Activated naive CD4-positive, alpha-beta T cell treated with anti-CD3 and anti-CD28 coated beads, Interleukin-2, amount 50 U/mL, for 24 hours (primary cell): Measurements from ENCODE around the gene GARS1.

ENCODE experiments used
- H3K27ac Mint-ChIP-seq: one replicate; pipeline ENCODE4 v1.8.0; 2021; ENCODE audit warnings: mild to moderate bottlenecking, mixed read lengths
- H3K27me3 Mint-ChIP-seq: one replicate; pipeline ENCODE4 v1.8.0; 2021; ENCODE audit warnings: mixed read lengths
- H3K36me3 Mint-ChIP-seq: one replicate; pipeline ENCODE4 v1.8.0; 2021; ENCODE audit warnings: mixed read lengths
- H3K4me1 Mint-ChIP-seq: one replicate; pipeline ENCODE4 v1.8.0; 2021; ENCODE audit warnings: mixed read lengths
- H3K4me3 Mint-ChIP-seq: one replicate; pipeline ENCODE4 v1.8.0; 2021; ENCODE audit warnings: mild to moderate bottlenecking, mixed read lengths
- H3K9me3 Mint-ChIP-seq: one replicate; pipeline ENCODE4 v1.8.0; 2021; ENCODE audit warnings: mixed read lengths

The GARS1 gene

GRCh38 chr7:30654296-30655090, 59.8 kb downstream of the GARS1 start:
- Mint-ChIP-seq H3K27ac (no peak overlapping the region), H3K27me3 (no peaks in the 10 kb centered on the region), H3K9me3 (no peaks in the 10 kb centered on the region), H3K36me3 (peaks cover 5% of the 10 kb centered on the region), H3K4me3 (no peak overlapping the region), H3K4me1 (no peaks in the 10 kb centered on the region)

DNA sequence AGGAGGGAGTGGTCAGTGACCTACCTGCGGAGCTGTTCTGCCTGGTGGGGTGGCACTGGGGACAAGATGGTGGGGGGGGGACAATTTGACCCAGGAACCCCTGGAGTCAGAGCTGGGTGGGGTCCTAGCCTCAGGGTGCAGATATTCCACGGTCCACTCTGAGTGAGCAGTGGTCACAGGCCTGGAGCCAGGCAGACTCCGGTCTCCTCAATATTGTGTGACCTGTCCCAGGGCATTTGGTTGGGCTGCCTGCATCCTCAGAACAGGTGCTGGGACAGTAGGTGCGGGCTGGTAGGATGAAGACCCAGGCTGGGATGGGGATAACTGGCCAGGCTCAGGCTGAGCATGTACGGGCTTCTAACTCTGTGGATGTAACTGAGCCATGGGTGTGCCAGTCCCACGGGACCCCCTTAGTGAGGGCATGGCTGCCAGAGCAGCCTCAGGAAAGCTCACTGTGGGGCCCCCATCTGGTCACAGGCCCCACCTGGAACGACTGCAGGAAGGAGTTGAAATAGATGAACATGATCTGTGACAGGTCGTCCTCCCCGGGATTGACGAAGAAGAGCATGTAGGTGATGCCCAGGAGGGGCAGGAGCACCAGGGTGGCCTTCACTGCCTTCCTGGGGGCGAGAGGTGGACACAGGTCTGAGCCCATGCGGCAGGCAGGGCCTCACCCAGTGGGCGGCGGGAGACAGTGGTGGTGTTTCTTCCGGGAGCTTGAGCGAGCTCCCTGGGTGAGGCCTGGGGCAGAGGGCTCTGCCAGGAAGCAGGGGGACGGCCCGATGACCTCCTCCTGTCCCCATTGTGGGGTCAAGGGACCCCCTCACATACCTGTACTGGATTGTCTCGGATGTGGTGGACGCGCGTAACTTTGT, 60.7 kb downstream of the GARS1 start:
- Mint-ChIP-seq H3K4me3 (no peak overlapping the region), H3K36me3 (peaks cover 5% of the 10 kb centered on the region)

GRCh38 chr7:30656006-30656957, 61.6 kb downstream of the GARS1 start:
- Mint-ChIP-seq H3K36me3 (peaks cover 5% of the 10 kb centered on the region), H3K27me3 (no peaks in the 10 kb centered on the region), H3K4me3 (no peak overlapping the region), H3K27ac (no peak overlapping the region), H3K4me1 (no peaks in the 10 kb centered on the region), H3K9me3 (no peaks in the 10 kb centered on the region)

More for the DNA sequence above, 60.7 kb downstream of the GARS1 start:
- H3K4me1 Mint-ChIP-seq, result no peaks in the 10 kb centered on the region
- no peak overlapping the region for H3K27ac Mint-ChIP-seq
- H3K9me3 Mint-ChIP-seq, result no peaks in the 10 kb centered on the region
- no peaks in the 10 kb centered on the region for H3K27me3 Mint-ChIP-seq

DNA sequence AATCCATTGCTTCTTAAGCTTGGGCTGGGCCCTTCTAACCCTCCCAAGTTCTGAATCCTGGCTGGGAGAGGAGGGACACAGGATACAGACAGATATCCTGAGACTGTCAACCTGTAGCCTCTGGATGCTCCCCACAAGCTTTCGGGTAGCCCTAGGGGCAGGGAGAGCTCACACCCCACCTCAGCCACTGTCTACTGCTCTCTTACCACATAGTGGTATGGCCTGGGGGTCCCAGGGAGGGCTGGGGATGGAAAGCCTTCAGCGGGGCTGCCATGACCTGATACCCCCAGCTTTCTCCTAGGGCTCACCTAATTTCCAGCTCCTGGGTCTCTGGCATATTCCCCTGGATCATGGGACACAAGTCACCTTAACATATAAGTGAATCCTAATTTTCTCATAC, 62.5 kb downstream of the GARS1 start:
- peaks cover 5% of the 10 kb centered on the region for H3K36me3 Mint-ChIP-seq
- no peaks in the 10 kb centered on the region for H3K9me3 Mint-ChIP-seq
- H3K4me1 Mint-ChIP-seq, result no peaks in the 10 kb centered on the region
- H3K27me3 Mint-ChIP-seq, result no peaks in the 10 kb centered on the region
- no peak overlapping the region for H3K4me3 Mint-ChIP-seq
- no peak overlapping the region for H3K27ac Mint-ChIP-seq

- no peak overlapping the region for H3K27ac Mint-ChIP-seq
- H3K4me1 Mint-ChIP-seq, result no peaks in the 10 kb centered on the region
- no peaks in the 10 kb centered on the region for H3K9me3 Mint-ChIP-seq
- no peak overlapping the region for H3K4me3 Mint-ChIP-seq
- peaks cover 5% of the 10 kb centered on the region for H3K36me3 Mint-ChIP-seq
- no peaks in the 10 kb centered on the region for H3K27me3 Mint-ChIP-seq
These were observed 63.9 kb downstream of the GARS1 start for GRCh38 chr7:30658479-30659074.

- Mint-ChIP-seq H3K36me3 (peaks cover 2% of the 10 kb centered on the region), H3K27ac (no peak overlapping the region), H3K4me3 (no peak overlapping the region), H3K4me1 (no peaks in the 10 kb centered on the region), H3K9me3 (no peaks in the 10 kb centered on the region), H3K27me3 (no peaks in the 10 kb centered on the region)
These were observed 64.6 kb downstream of the GARS1 start for GRCh38 chr7:30659312-30659711.

- Mint-ChIP-seq H3K36me3 (no peaks in the 10 kb centered on the region), H3K27me3 (no peaks in the 10 kb centered on the region), H3K27ac (no peak overlapping the region), H3K4me1 (no peaks in the 10 kb centered on the region), H3K9me3 (no peaks in the 10 kb centered on the region), H3K4me3 (no peak overlapping the region)
These were observed 65.9 kb downstream of the GARS1 start for GRCh38 chr7:30660331-30661255.

GRCh38 chr7:30661926-30662325, 67.2 kb downstream of the GARS1 start:
- Mint-ChIP-seq H3K27ac (no peak overlapping the region), H3K4me3 (no peak overlapping the region), H3K4me1 (no peaks in the 10 kb centered on the region), H3K9me3 (no peaks in the 10 kb centered on the region), H3K27me3 (no peaks in the 10 kb centered on the region), H3K36me3 (no peaks in the 10 kb centered on the region)

DNA sequence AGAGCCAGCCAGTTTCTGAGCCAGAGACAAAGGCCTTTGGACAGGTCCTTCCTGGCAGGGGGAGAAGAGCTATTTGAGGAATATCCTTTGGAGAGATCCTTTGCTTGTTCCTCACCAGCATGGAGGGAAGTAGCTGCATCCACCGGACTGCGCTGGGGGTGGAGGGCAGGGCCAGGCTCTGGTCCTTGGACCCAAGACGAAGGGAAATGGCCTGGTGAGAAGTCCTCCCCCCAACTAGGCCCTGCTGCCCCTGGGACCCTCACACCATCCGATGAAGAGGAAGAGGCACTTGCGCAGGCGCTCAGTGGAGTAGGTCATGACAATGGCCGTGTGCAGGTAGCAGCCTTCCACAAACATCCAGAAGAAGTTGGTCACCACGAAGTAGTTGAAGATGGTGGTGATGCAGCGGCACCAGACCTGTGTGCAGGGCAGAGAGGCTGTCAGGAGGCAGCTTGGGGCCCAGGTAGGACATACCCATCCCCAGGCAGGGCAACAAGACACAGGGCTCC, 67.8 kb downstream of the GARS1 start:
- no peaks in the 10 kb centered on the region for H3K4me1 Mint-ChIP-seq
- H3K27me3 Mint-ChIP-seq, result no peaks in the 10 kb centered on the region
- H3K4me3 Mint-ChIP-seq, result no peak overlapping the region
- H3K9me3 Mint-ChIP-seq, result no peaks in the 10 kb centered on the region
- H3K36me3 Mint-ChIP-seq, result no peaks in the 10 kb centered on the region
- no peak overlapping the region for H3K27ac Mint-ChIP-seq

DNA sequence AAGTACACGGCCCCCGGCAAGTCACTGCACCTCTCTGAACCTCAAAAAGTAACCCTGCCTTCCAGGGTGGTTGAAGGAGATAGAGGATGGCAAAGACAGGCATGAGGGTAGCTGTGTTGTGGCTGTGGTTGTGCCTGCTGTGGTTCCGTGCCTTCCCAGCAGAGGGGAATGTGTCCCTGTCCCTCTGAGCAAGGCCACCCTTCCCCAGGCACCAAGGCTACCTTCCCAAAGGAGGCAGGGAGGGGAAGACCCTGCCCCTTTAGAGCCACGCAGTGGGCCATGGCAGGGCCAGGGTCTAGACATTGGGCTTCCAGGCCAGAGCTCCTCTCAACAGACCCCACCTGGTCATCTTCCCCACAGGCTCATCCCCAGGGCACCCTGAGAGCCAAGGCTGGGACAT, 68.7 kb downstream of the GARS1 start:
- no peaks in the 10 kb centered on the region for H3K4me1 Mint-ChIP-seq
- H3K4me3 Mint-ChIP-seq, result no peak overlapping the region
- H3K27me3 Mint-ChIP-seq, result no peaks in the 10 kb centered on the region
- no peaks in the 10 kb centered on the region for H3K36me3 Mint-ChIP-seq
- H3K27ac Mint-ChIP-seq, result no peak overlapping the region
- no peaks in the 10 kb centered on the region for H3K9me3 Mint-ChIP-seq

DNA sequence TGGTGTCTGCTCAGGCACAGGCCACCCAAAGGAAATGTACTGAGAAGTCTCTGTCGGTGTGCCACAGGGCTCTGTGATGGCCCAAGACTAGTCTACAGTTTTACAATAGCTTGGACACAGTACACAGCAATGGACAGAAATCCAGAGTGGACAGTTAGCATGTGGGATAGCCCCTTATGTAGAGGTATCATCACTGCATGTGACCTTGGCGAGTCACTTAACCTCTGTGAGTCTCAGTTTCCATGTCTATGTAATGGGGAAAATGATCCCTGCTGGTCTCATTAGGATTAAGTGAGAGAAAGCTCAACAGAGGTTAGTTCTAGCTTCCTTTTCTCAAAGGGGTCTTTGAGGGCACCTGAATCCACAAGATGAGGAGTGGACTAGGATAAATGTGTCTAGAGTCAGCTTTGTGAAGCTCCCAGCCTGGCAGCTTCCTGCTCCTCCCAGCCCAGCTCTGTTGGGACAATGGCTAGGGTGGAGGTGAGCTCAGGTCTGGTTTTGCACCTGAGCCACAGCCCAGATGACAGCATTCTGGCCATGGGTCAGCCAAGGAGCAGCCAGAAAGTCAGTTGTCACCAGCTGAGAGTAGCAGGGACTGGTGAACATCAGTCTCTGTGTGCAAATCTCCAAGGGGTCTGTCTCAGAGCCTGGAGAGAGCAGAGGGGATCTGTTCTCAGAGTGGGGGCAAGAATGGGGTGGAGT, 69.7 kb downstream of the GARS1 start:
- Mint-ChIP-seq H3K27me3 (no peaks in the 10 kb centered on the region), H3K9me3 (no peaks in the 10 kb centered on the region), H3K4me3 (no peak overlapping the region), H3K4me1 (no peaks in the 10 kb centered on the region), H3K36me3 (no peaks in the 10 kb centered on the region), H3K27ac (no peak overlapping the region)

DNA sequence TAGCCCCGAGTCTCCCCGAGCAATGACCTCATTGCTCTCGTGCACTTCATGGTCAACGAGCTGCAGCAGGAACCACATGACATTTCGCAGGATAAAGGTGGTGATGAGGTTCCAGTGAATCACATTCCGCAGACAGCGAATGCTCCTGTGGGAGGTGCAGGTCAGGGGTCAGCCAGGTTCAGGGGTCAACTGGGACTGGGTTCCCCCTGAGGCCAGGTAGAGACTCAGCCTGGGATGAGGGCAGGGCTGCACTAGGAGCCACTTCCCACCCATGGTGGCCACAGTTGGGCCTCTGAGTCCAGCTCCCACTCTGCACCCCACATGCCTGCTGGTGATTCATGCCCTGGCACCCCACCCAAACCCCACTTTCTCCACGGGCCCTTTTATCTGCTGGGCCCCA, 70.4 kb downstream of the GARS1 start:
- H3K36me3 Mint-ChIP-seq, result no peaks in the 10 kb centered on the region
- H3K9me3 Mint-ChIP-seq, result no peaks in the 10 kb centered on the region

DNA sequence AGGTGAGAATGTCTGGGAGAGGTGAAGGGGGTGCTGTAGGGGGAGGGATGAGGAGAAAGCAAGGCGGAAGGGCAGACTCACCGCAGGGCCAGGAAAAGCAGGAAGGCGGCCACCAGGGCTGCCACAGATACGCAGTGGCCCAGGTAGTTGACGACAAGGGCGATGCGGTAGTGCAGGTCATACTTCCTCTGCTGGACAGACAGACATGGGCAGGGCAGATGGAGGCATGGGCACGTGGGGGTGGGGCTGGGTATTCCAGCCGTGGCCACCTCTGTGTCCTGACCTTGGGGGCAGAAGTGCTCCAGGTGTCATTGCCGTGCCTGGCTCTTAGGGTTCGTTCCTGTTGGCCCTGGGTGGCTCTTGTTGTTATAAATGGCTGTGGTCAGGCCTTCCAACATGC, 70.8 kb downstream of the GARS1 start:
- Mint-ChIP-seq H3K27me3 (peaks cover under 1% of the 10 kb centered on the region), H3K4me3 (no peak overlapping the region), H3K4me1 (no peaks in the 10 kb centered on the region), H3K27ac (no peak overlapping the region), H3K9me3 (no peaks in the 10 kb centered on the region), H3K36me3 (no peaks in the 10 kb centered on the region)

More for the DNA sequence above, 70.4 kb downstream of the GARS1 start:
- no peaks in the 10 kb centered on the region for H3K4me1 Mint-ChIP-seq
- H3K27me3 Mint-ChIP-seq, result no peaks in the 10 kb centered on the region
- no peak overlapping the region for H3K4me3 Mint-ChIP-seq
- no peak overlapping the region for H3K27ac Mint-ChIP-seq
